Right lobe of liver (tissue), 6 donors: ENCODE measurements around the gene ADAMTS2. TPM values are rescaled to one million over a fixed set of nuclear protein-coding genes. Genes with fewer than 3 reads are reported as not detected.

ENCODE experiments used
- ATAC-seq, 4 donors: fragments of 200-7000 bp; cut with Tn5 transposase; one replicate each; pipeline ENCODE4 v1.9.1; 2020; ENCODE audit warnings: mild to moderate bottlenecking in 4 of 4, moderate library complexity in 4 of 4
- DNase-seq, 3 donors: peaks; one replicate each; pipeline ENCODE4 v3.0.0-alpha.2; 2020
- H3K27ac ChIP-seq, 3 donors: fragments of 200-600 bp; one replicate each; pipeline ENCODE4 v1.8.0; 2022
- H3K27me3 ChIP-seq, 2 donors: fragments of 200-600 bp; one replicate each; pipeline ENCODE4 v1.8.0; 2022
- H3K36me3 ChIP-seq, 4 donors: fragments of 200-600 bp; sonication (generic) in 1 of 4; one replicate each; pipeline versions ENCODE4 v1.5.1 to v1.8.0; 2017 to 2022; ENCODE audit warnings: control low read depth in 1 of 4
- H3K4me1 ChIP-seq, 4 donors: fragments of 200-600 bp; sonication (generic) in 1 of 4; one replicate each; pipeline versions ENCODE4 v1.5.1 to v1.8.0; 2017 to 2022; ENCODE audit warnings: control low read depth in 1 of 4
- H3K4me3 ChIP-seq, 3 donors: fragments of 200-600 bp; one replicate each; pipeline ENCODE4 v1.8.0; 2022
- H3K9me3 ChIP-seq, 4 donors: fragments of 200-600 bp; sonication (generic) in 1 of 4; one replicate each; pipeline versions ENCODE4 v1.5.1 to v1.8.0; 2017 to 2022; ENCODE audit warnings: control low read depth in 1 of 4
- CTCF ChIP-seq, 4 donors: fragments of 200-600 bp in 3 of 4; fragments of 450-650 bp in 1 of 4; IDR thresholded peaks; one replicate each; pipeline versions ENCODE4 v1.5.1 to v1.8.0; 2016 to 2022; ENCODE audit warnings: antibody characterized with exemption in 4 of 4, mild to moderate bottlenecking in 2 of 4
- POLR2A ChIP-seq: fragments of 450-650 bp; IDR thresholded peaks from one replicate; pipeline ENCODE4 v1.6.1; 2017; ENCODE audit warnings: antibody characterized with exemption, mild to moderate bottlenecking
- WGBS: methylation state at CpG from one replicate; pipeline ENCODE4 v1.1.6; 2018; ENCODE audit warnings: low coverage, low lambda C conversion rate; ENCODE audit not compliant: insufficient coverage; ENCODE audit errors: missing lambda C conversion rate; 5-methylcytosine and 5-hydroxymethylcytosine counted together
- intact Hi-C, 2 donors: fragments of 100-400 bp; cut with DNase I; formaldehyde crosslinking; loops; one replicate each; pipeline versions ENCODE4 v1.11.2 to v1.14.1; 2022
- total RNA-seq, 6 experiments: library from RNA; depleted of rRNA in 2 of 6; stranded (reverse); fragments of >200 nt in 2 of 6; fragmentation: NEBNext Ultra II Directional in 3 of 6; extraction: Animal tissue kit (Norgen Biotek cat#: 25700) in 3 of 6; gene quantifications; one replicate each; pipeline versions ENCODE4 v1.1.0 to v1.2.4, GENCODE V29; 2016 to 2023
- donor health status: DM: no; HTN: yes; CAD: no.
- donor health status: DM: no; HTN: no; CAD: no.
- donor health status: DM: no; HTN: no; CAD: no.
- donor health status: DM: no; HTN: yes; CAD: no.
- donor health status: DM: no; HTN: yes; CAD: no.

The ADAMTS2 gene
- total RNA-seq, 6 experiments from 2014 or later: 6.3 to 18.9 (median 13.5) TPM

- 95% methylated on average over 3 of the region's 7 CpGs for WGBS
- ATAC-seq (no peak), DNase-seq (peak in 2 of 3 donors; percentile 4 to 23)
- intact Hi-C loops: no loop called here
- no peaks in the 10 kb centered on the region for H3K27me3 ChIP-seq
- H3K27ac ChIP-seq: no peak overlapping the region
- no peaks in the 10 kb centered on the region for H3K36me3 ChIP-seq
- TF ChIP-seq POLR2A (no peak), CTCF (IDR thresholded peaks at IDR 0.05) (no peak)
- H3K4me1 ChIP-seq: no peaks in the 10 kb centered on the region
- no peaks in the 10 kb centered on the region for H3K9me3 ChIP-seq
- no peak overlapping the region for H3K4me3 ChIP-seq
These were observed 35.9 kb downstream of the ADAMTS2 start for GRCh38 chr5:179309383-179309670.

DNA sequence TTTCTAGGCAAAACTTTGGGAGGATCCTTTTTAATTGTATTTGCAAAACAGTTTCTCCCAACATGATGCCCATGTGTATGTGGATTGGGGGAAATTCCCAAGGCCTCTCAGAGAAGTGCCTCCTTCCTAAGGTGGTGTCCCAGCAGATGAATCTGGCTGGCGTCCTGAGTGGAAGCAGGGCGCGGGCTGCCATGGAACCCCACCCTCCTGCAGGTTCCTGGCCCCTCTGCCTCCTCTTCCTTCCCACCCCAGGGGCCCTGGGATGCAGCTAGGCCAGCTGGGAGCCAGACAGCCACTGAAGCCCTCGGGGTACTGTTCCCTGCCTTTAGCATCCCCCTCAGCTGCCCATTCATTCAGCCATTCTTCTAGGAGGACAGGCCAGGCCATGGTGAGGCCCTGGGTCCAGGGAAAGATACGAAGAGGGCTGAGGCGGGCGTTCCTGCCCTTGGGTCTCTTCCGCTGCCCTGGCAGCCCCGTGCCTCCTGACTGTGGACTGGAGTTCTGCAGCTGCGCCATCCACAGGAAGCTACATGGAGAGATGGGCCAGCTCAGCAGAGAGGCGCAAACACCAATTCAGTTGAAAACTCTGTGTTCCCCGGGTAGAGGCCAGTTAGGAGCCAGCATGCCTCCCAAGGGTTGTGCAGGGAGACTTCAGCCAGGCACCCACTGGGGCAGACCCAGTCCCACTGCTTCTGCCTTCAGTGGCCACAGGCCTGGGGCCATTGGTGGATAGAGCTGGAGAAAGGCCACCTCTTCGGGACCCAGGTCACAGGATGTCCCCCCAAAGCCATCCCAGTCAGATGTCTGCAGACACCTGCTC is 36.5 kb downstream of the ADAMTS2 start:
- no peaks in the 10 kb centered on the region for H3K36me3 ChIP-seq
- WGBS: 66% methylated on average over 3 of the region's 13 CpGs
- intact Hi-C loops: no loop called here
- TF ChIP-seq CTCF (IDR thresholded peaks at IDR 0.05) (no peak), POLR2A (no peak)
- H3K9me3 ChIP-seq: no peaks in the 10 kb centered on the region
- no peak overlapping the region for H3K4me3 ChIP-seq
- no peaks in the 10 kb centered on the region for H3K4me1 ChIP-seq
- H3K27me3 ChIP-seq: no peaks in the 10 kb centered on the region
- no peak for ATAC-seq
- H3K27ac ChIP-seq: no peak overlapping the region
- DNase-seq: peak in 2 of 3 donors; percentile 9 to 28

- Histone ChIP-seq H3K4me3 (no peak overlapping the region), H3K27ac (no peak overlapping the region), H3K4me1 (no peaks in the 10 kb centered on the region), H3K36me3 (no peaks in the 10 kb centered on the region), H3K27me3 (no peaks in the 10 kb centered on the region), H3K9me3 (no peaks in the 10 kb centered on the region)
- intact Hi-C loops: no loop called here
- DNase-seq (peak in 2 of 3 donors; percentile 17 to 35), ATAC-seq (no peak)
- WGBS: 61% methylated on average over 14 of the region's 24 CpGs
- TF ChIP-seq POLR2A (no peak), CTCF (IDR thresholded peaks at IDR 0.05) (no peak)
These were observed 37.3 kb downstream of the ADAMTS2 start for GRCh38 chr5:179307931-179308471.

- no peaks in the 10 kb centered on the region for H3K36me3 ChIP-seq
- no peaks in the 10 kb centered on the region for H3K27me3 ChIP-seq
- DNase-seq (peak; percentile 13 to 38 (median 37)), ATAC-seq (no peak)
- no peak overlapping the region for H3K4me3 ChIP-seq
- peak overlapping the region in 1 of 3 donors; percentile 28 for H3K27ac ChIP-seq
- intact Hi-C loops: no loop called here
- WGBS: 60% methylated on average over 1 of the region's 29 CpGs
- no peak for TF ChIP-seq CTCF (IDR thresholded peaks at IDR 0.05)
- TF ChIP-seq POLR2A: no peak
- H3K9me3 ChIP-seq: no peaks in the 10 kb centered on the region
- H3K4me1 ChIP-seq: no peaks in the 10 kb centered on the region
These were observed 38.1 kb downstream of the ADAMTS2 start for GRCh38 chr5:179307013-179307800.
